HG03432 (cell line): ENCODE results near the gene SENP2.
"Not testable (repeated sequence)": the region's sequence is repeated elsewhere in the genome, so short reads cannot be mapped to it uniquely, and the experiment has no call there.

ENCODE experiments used
- ATAC-seq: cut with Tn5 transposase; IDR thresholded peaks from one replicate; pipeline ENCODE4 v1.9.1; 2021; ENCODE audit warnings: mild to moderate bottlenecking, moderate library complexity; ENCODE audit not compliant: unreplicated experiment

SENP2 gene

DNA sequence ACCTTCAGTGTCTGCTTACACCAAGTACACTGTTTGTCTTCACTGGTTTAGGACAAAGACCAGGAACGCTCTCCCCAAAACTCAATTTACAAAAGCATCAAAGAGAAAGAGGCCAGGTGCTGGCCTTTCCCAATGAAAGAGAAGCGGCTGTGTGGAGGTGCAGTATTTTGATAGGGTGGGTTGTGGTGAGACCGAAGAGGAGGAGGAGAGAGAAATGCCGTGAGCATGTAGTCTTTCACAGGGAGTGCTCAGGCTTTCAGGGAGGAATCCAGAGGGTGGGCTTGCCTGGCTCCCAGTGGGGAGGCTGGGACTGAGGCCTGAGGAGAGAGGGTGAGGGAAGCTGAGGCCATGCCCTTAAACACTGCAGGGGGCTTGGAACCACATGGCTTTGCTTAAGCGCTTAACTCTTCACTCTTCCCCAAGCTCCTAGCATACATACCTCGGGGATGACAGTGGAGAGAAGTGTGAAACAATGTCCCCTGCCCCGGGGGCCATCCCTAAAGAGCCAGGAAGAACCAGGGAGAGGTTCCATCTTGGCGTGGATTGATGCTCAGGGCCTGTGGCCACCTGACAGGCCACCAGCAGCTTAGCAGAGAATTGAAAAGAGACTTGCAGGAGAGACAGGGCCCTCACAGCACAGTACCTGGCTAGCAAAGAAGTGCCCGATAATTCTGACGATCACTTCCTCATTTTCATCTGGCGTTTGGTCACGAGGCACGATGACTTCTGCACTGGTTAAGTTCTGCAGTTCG is 60.5 kb downstream of the SENP2 start:
- no peak for ATAC-seq

DNA sequence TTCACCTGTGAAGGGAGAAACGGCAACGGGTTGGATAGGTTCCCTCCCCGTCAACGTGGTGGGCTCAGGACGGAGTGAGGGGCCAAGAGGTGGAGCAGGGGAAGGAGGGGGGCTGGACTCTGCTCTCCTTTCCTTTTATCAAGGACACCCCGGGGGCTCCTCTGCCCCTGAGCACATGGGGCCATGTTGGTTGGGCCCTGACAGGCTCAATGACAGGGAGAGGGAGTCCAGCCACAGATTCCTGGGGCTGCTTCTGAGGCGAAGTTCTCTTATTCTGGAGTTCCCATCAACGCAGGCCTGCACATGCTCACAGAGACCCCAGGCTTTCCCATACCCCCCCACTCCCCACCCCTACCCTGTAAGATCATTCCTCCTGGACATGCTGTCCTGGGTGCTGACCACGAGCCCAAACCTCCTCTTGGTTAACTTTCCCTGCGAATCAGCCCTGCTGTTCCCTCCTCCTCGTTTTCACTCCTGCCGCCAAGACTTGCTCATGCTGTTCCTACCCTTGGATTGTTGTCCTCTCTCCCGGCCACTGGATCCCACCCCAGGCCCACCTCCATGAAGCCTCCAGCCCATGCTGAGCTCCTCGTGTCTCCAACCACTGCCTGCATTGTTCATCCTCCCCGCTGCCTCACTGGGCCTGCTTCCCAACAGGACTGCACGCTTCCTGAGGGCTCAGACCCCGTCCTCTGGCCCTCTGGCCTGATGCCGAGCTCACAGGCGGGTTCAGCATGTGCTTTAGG is 61.2 kb downstream of the SENP2 start:
- no peak for ATAC-seq

DNA sequence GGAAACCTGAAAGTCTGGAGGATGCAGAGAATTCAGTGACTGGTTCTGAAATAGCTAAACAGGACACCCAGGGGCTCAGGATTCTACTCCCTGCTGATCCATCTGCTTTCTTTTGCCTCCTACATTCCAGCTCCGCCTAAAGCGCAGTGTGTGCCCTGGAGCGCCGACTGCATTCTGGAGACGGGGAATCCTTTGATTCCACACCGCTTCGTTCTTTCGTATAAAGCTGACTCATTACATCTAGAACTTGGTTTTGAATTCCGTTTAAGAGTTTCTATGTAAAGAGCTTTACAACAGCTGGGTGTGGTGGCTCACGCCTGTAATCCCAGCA is 61.8 kb downstream of the SENP2 start:
- ATAC-seq, result no peak

DNA sequence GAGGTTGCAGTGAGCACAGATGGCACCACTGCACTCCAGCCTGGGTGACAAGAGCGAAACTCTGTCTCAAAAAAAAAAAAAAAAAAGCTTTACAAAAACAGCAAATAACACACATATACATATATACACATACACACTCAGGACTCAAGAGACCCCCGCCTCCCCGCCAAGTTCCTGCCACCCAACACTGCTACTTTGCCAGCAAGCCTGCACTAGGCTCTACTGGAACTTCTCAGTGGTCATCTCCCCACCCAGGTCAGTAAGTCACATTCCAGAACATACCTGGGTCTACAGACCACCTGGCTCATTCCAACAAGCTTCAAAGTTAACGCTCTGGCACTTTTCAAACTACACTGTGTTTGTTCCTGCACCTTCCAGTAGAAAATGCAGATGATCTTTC is 62.3 kb downstream of the SENP2 start:
- no peak for ATAC-seq

DNA sequence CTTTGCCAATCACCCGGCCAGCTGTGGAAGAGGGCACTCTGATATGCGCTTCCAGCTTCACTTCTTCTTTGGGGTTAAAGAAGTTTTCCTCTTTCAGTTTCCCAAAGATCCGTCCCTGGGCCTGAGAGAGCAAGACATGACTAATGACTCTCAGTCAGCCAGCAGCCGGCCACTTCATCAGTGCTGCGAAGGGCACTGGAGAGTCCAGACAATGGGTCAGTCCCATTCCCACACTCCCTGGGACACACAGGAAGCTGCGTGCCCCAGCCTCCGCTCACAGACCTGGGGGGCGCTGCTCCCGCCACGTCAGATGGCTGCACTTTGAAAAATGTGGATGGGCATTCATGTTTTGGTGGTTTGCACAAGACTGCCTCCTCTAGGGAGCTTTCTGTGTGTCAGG is 63.3 kb downstream of the SENP2 start:
- no peak for ATAC-seq

DNA sequence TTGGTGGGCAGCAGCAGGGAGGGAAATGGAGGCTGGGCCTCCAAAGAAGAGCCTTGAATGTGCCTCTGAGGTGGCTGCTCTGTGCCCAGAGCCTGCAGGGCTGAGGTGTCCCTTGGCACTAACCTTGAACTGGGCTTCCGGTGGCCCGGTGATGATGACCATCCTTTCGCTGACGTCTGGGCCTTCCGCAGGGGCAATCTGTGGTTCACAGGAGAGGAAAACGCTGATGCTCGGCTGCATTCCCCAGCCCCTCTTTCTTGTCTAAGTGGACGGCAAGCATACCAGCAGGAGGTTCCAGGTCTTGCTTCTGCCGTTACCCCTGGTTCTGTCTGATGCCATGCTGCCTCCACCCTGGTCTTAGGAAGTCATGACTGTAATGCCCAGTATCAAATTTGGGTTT is 65.9 kb downstream of the SENP2 start:
- ATAC-seq, result no peak

DNA sequence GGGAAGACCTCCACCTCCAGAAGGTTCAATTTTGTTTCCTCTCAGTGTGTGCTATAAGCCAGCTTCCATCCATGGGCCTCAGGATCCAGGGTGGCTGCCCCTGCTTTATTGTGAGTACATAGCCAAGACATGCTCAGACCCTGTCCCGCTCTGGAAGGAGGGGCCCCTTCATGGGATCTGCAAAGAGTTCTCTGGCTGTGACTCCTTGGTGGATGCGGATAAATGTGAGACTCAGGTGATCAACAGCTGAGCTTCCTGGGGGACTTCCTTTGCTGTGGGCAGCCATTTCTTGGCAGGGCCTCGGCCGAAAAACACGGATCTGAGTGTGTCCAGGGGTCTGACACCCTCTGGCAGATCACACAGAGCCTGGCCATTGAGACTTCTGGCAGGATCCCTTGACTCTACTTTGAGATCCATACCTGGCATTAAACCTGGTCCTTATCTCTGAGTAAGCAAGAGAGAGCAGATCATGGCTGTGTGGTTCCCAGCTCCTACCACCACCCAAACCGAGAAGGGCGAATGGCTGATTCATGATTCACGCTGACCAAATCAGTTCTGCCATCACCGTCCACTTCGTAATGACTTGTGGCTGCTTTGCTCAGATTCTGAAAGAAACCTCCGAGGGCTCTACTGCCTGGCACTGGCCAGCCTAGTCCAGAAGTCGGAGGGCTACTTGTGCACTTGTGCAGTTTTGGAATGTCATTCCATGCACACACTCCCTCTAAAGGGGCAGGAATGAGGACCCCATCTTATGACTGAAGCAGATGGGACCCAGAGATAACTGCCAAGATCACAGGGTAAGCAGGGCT is 68.1 kb downstream of the SENP2 start:
- no peak for ATAC-seq

DNA sequence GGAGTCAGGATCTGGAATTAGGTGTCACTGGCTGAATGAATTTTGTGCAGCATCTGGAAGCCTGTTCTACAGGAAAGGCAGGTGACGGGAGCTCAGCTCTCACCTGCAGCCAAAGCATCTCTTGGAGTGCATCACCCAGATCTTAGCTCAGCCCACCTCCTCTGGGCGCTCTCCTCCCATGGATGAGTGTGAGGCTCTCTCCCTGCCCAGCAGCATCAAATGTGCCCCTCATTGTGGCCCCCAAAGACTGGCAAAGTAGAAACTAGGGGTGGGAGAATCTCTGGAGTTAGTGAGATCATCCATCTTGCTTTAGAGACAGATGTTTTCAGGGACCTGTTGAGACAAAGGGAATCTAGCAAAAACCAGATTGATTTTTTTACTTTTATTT is 68.7 kb downstream of the SENP2 start:
- ATAC-seq, result no peak

DNA sequence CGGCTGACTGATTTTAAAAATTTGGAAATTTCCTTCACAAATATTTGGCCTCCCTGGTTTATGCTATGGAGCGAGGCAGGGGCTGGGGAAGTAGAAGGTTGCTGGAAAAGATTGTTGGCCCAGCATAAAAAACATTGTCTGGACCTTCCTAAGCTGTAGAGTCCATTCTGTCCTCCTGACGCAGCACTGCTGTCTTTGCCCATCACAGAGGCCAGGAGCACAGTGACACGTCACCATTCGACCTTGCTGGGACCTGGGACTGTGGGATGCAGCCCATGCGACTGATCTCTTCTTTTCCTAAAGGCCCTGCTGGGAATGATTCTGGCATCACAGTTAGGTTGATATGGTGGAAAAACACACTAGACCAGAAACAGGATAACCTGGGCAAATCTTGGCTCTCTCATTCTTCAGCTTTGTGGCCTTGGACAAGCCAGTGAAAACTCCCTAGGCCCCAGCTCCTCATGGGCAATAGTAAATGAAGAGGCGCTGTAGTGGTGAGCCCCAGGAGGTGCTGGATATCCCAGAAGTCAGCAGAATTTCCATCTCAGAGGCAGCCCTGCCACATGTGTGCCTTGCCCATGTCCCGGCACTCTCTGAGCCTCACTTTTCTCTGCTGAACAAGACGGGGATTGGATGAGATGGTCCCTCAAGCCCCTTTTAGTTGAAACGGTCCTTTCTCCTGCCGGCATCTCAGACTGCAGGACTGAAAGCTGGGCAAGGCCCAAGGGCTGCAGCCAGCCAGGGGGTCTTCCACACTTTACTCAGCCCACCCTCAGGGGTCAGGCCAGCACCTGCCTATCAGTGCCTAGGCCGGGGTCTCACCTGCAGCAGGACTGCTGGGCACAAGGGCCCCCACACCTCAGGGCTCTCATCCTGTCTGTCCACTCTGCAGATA is 69.6 kb downstream of the SENP2 start:
- ATAC-seq, result no peak

DNA sequence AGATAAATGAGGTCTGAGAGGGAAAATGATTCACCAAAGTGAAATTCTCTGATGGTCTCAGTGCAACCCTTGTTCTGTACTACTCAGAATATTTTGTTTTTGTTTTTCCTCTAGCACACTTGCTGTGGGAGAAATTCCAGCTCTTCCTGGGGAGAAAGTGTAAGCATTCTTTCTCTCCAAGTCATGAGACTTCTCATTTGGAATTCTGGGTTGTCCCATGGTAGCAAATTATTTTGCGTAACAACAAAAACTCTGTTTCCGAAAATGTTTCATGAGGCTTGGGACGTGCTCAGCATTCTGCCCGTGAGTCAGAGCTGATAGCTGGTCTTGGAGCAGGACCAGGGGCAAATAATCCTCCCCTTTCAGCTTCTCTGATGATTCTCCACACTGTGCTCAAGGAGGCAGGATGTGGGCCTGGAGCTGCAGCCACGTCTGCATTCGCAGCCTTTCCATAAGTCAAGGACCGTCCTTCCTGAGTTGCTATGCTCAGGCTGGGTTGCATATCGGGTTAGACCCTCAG is 70.3 kb downstream of the SENP2 start:
- ATAC-seq, result no peak

DNA sequence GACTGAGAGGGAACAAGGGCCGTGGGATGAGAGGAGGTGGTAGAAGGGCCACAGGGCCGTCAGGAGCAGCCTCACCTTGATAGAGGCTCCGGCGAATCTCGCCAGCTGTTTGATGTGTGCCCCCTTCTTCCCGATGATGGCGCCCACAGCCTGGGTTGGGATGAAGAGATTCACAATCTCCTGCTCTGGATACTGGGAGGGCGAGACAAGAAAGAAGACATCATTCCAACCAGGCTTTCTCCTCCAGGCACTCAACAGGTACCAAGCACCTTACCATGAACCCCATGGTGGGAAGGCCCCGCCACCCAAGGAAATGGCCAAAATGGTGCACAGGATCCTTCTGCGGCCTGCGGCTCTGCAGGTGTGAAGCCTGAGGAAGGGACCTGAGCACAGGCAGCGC is 71.1 kb downstream of the SENP2 start:
- ATAC-seq, result no peak

DNA sequence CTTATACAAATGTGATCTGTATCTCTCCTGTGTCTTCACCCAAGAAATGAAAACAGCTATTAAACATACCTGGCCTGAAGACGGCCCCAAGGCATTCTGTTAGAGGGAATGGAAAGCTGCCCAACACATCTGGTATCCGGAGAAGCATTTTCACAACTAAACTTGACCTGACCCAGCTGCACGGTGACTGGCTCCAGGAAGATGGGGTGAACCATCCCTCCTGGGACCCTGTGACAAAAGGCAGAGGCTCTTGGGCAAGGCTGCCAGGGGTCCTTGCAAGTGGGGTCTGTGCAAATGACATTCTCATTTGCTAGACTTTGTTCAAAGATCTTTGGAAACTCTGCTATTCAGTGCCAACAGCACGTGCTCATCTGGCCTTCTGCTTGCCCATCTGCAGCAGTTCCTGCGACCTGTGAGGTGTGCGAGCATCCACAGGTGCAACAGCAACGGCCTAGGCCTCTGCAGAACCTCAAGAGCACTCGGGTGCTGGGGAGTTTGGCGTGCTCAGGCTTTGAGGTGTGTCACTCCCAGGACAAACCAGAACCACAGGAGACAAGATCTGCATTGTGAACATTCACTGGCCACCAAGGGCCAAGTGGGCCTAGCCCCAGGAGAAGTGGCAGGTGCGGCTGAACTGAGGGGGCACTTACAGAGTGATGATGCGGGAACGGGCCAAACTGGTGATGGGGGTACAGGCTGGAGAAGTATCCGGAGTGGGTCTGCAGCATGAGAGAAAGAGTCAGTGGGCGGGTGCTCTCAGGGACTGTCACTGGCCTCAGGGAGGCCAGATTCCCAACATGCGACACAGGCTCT is 71.8 kb downstream of the SENP2 start:
- no peak for ATAC-seq

DNA sequence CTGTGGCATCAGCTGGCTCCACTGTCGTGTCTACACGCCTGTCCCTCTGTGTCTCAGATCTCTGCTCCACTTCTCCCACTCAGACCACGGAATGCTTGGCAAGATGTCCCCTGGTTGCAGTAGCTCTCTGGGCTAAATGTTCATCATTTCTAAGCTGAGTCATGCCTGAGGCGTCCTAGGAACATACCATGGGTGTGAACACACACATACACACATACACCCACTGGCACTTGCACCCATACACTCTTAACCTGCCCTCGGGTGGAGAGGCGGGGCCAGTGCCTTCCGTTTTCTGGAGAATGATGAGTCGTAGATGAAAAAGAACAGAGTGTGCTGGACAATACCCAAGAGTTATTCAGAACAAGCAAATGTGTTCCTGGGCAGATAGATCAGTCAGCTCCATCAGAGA is 72.4 kb downstream of the SENP2 start:
- ATAC-seq, result no peak

DNA sequence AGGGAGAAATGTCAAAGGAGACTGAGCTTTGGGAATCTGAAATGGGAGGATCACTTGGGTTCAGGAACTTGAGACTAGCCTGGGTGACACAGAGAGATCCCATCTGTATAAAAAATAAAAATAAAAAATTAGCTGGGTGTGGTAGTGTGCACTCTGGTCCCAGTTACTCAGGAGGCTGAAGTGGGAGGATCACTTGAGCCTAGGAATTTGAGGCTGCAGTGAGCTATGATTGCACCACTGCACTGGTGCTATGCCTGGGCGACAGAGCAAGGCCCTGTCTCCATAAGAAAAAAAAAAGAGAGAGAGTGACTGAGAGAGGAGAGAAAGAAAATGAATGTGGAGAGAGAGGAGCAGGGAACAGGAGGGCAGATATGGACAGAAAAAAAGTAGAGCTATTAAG is 72.8 kb downstream of the SENP2 start:
- ATAC-seq, result no peak

DNA sequence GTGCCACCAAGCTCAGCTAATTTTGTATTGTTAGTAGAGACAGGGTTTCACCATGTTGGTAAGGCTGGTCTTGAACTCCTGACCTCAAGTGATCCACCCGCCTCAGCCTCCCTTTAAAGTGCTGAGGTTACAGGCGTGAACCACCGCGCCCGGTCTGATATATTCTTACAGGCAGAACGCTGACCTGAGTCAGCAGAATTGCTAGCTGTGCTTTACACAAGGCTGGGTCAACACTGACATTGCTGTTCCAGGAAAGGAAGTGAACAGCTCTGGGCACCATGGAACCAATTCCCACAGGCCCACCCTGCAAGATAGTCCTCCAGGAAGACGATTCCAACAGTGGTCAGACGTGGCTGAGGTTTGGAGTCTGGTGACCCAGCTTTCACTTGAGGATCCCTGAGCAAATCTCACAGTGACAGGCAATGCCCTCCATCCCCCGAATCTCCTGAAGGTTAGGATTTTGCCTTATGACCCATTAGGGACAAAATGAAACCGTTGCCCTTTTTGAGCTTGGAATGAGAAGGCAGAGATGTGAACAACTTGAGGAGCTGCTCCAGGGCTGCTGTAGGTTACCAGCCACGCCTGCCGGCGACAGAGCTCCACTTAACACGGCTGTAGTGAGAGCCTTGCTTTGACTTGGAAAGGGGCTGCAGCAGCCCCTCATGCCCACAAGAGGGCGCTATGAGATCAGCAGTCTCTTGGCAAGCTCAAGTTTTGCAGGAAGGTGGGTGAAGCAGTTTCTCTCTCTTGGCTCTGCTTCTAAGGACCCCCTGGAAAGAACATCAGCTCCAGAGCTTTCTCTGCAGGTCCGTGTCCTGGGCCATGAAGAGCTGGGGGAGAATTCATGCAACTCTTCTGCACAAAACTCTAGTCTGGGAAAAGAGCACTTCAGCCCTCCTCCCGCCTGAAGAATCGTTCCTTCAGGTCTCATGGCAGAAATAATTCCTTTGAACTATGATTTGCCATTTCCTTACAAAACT is 74.1 kb downstream of the SENP2 start:
- ATAC-seq, result peak; percentile 70

DNA sequence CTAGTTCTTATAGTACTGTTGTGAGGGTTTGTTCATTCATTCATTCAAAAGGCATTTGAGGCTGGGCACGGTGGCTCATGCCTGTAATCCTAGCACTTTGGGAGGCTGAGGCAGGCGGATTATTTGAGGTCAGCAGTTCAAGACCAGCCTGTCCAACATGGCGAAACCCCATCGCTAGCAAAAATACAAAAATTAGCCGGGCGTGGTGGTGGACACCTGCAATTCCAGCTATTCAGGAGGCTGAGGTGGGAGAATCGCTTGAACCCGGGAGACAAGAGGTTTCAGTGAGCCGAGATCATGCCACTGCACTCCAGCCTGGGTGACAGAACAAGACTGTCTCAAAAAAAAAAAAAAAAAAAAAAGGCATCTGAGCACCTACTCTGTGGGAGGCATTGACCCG is 75.2 kb downstream of the SENP2 start:
- ATAC-seq, result not testable (repeated sequence)

DNA sequence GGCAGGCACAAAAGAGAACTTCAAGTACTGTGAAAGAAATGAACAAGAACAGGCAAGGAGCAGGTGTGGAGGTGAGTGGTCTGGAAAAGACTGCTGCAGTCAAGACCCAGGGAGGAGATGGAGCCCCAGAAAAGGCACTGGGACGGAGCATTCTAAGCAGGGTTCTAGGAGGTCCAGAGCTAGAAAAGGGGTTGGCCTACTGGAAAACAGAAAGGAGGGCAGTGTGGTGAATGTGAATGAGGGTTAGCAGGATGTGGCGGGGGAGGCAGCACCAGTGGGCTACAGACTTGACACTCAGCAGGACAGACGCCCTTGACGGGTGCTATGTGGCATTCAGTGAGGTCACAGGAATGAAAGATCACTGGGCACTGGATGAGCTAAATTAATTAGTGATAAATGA is 75.7 kb downstream of the SENP2 start:
- no peak for ATAC-seq

DNA sequence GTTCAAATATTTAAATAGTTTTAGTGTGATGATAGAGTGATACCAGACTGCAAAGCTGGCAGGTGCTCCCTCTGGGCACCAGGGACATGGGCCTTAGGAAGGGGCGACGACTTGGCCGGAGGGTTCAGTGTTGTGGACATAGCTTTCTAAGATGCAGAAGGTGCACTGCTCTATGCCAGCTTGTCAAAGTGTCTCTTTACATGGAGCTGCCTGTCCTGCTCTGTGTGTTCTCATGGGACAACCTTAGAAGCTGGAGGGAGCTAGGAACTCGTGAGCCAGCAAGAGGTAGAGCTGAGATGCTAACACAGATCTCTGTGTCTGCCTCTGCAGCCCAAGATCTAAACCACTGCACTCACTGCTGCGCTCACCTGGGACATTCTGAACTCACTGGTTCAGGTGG is 77.8 kb downstream of the SENP2 start:
- ATAC-seq, result no peak

DNA sequence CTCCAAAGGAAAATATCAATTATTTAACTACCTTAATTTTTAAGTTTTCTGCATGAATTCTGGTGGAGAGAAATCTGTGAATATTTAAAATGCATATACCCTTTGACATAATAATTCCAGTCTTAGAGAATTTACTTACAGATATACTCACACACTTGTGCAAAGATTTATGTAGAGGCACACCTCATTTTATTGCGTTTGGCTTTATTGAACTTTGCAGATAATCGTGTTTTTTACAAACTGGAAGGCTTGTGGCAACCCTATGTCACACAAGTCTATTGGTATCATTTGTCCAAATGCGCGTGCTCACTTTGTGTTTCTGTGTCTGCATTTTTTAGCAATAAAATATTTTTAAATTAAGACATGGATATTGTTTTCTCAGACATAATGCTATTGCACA is 81.5 kb downstream of the SENP2 start:
- no peak for ATAC-seq
